Stimulated activated CD8-positive, alpha-beta memory T cell treated with anti-CD3 and anti-CD28 coated beads, Interleukin-2, amount 100 ng/mL, for 1 hour (primary cell): ENCODE results near the gene PELO.

Experiments used
- DNase-seq, 2 donors: peaks; one replicate each; pipeline ENCODE4 v3.0.0-alpha.2; 2020; ENCODE audit warnings: low read depth in 2 of 2

Gene PELO

DNA sequence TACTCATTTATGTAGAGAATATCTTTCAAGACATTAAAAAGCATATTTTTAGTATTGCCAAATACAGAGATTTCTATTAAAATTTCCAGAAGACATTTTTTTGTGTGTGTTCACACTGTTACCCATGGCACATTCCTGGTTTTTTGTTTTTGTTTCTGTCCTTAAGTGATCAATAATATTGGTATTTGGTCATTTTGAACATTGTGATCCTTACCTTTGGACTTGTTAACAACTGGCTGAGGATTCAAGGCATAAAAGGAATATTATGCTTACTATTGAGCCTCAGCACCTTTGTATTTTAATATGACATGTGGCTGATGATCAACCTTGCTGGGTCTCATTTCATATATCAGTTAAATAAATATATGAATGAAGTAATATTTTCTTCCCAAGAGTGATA lies 41.9 kb downstream of the PELO start:
- no peak for DNase-seq

GRCh38 chr5:52830650-52831049 lies 42.9 kb downstream of the PELO start:
- no peak for DNase-seq

GRCh38 chr5:52831786-52832511 lies 44.2 kb downstream of the PELO start:
- DNase-seq = no peak

- no peak for DNase-seq
These were observed 46.6 kb downstream of the PELO start for GRCh38 chr5:52834320-52834719.

DNA sequence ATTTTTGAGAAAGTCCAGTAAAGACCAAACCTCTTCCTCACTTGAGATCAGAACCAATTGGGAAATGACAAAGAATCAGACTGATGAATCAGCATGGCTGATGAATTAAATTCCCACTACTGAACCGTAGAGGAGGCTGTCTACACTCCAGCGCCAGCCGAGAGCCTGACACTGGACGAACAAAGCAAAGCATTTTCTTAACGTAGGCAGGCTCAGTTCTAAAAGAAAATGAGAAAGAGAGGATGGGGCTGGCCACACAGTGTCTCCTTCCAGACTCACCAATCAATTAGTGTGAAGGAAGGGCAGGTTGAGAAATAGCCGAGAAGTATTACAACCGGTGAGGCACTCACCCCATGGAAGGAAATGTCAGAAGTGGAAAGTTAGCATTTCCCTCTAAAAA lies 49.4 kb downstream of the PELO start:
- DNase-seq = no peak
